ENCODE measurements around the gene DYNLT2.

DYNLT2 gene

DNA sequence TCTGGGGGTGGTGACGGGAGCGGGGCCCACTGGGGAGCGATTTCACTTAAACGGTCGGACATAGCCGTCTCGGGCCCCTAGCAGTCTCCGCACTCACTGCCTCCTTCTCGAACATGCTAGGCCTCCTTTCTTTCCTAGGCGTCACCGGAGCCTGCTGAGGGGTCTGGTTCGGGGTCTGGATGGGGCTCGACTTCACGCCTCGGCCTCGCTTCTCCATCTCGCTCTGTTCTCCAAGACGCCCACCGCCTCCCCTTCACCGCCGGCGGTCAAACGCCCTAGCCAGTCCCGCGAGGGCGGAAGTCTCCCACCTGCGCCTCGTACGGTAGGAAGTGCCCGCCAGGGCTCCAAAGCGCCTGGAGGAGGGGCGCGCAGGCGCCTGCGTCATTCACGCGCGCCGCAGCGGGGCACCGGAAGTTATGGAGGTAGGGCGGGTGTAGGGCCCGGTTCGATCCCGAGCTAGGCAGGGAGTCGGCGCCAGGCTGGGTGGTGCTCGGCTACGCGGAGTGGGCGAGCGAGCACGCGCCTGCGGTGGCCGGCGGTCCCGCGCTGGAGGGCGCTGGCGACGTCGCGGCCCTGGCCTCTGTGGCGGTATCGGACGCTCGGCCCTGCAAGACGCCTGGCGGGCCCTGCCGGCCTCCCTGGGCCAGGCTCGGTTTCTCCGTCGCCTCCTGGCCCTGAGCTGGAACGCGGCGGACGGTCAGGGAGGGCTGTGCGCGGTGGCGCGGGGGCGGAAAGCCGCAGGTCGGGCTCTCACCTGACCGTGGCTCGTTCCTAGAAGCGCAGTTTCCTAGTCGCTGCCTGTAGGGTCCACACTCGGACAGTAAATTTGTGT is at the start of gene DYNLT2, which contains the start of gene ERMARD:
TSS of gene DYNLT2 (minus strand) at position 331 of the 832 bp plus-strand sequence. CDS start at position 217, 114 bp downstream.
TSS of gene ERMARD (plus strand) at position 381 of the 832 bp plus-strand sequence. CDS start at position 417, 36 bp downstream.
- peak; percentile 93 for DNase-seq (ENCODE audit: low spot score)
- no peak for TF ChIP-seq CTCF (IDR thresholded peaks at IDR 0.05; ENCODE audit: extremely low read depth, insufficient read depth, missing control alignments)
- in situ Hi-C loops (cut with MboI; ENCODE audit: low pct_unique_long_range_greater_than_20kb, low sequenced_read_pairs, unreplicated experiment), result no loop called here

DNA sequence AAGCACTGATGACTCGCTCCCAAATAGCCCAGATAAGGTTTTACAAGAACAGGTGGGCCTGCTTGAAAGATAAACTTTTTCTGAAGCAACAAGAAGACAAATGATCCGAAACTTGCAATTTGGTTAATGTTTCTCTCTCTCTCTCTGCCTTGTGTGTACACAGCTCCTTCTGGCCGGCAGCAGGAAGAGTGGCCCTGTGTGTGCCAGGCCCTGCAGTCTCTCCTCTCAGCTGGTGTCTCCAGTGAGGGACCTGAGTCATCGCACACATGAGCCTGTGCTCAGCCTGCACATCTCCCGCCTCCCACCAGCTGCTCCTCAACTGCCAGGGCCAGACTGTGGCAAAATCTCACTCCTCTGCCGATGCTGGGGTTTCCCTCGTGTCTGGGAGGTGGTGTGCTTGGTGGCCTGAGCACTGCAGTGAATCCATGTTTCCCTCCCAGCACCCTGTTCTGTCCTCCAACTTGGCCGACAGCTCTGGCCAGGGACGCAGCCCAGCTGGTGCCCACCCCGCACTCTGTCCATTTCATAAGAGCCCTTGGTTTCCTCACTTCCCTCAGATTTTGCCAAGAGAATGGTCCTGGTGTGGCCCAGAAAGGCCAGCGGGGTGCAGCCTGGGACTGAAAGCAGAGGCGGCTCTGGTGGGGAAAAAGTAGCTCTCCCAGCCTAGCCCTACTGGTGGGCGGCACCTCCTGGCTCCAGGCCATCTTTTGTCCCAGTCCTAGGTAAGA is 49.5 kb upstream of the DYNLT2 start:
- DNase-seq (ENCODE audit: low spot score), result no peak
- TF ChIP-seq CTCF (IDR thresholded peaks at IDR 0.05; ENCODE audit: extremely low read depth, insufficient read depth, missing control alignments), result no peak
- in situ Hi-C loops (cut with MboI; ENCODE audit: low pct_unique_long_range_greater_than_20kb, low sequenced_read_pairs, unreplicated experiment), result no loop called here

- DNase-seq (ENCODE audit: low spot score), result no peak
- TF ChIP-seq CTCF (IDR thresholded peaks at IDR 0.05; ENCODE audit: extremely low read depth, insufficient read depth, missing control alignments), result no peak
- in situ Hi-C loops (cut with MboI; ENCODE audit: low pct_unique_long_range_greater_than_20kb, low sequenced_read_pairs, unreplicated experiment), result no loop called here
Observed at GRCh38 chr6:169800116-169800667, 48.8 kb upstream of the DYNLT2 start.

DNA sequence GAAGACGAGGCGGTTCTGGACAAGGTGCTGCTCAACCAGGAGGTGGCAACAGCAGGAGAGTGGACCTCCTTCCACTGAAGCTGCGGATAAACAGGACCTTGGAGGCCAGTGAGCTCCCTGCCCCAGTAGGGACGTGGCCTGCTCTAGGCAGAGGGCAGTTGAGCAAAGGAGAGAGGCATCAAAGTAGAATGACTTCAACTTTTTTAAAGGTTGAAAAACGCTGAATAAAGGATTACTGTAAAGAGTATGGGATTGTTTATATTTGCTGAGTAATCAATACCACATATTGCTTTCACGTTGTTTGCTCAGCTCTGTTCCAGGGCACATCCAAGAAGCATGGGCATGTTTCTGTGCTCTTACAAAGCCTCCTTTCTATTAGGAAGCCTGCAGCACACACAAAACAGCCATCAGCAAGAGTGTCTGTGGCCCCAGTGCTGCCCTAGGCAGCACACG is 48.1 kb upstream of the DYNLT2 start:
- in situ Hi-C loops (cut with MboI; ENCODE audit: low pct_unique_long_range_greater_than_20kb, low sequenced_read_pairs, unreplicated experiment), result no loop called here
- DNase-seq (ENCODE audit: low spot score), result no peak
- no peak for TF ChIP-seq CTCF (IDR thresholded peaks at IDR 0.05; ENCODE audit: extremely low read depth, insufficient read depth, missing control alignments)

GRCh38 chr6:169798764-169799473 is 47.5 kb upstream of the DYNLT2 start:
- in situ Hi-C loops (cut with MboI; ENCODE audit: low pct_unique_long_range_greater_than_20kb, low sequenced_read_pairs, unreplicated experiment), result no loop called here
- DNase-seq (ENCODE audit: low spot score), result no peak

More at GRCh38 chr6:169798764-169799473, 47.5 kb upstream of the DYNLT2 start:
- TF ChIP-seq CTCF (IDR thresholded peaks at IDR 0.05; ENCODE audit: extremely low read depth, insufficient read depth, missing control alignments), result no peak

Measured in GM13977 (cell line).